ENCODE data around the gene WNT11. TPM values are rescaled to one million over a fixed set of nuclear protein-coding genes. Genes with fewer than 3 reads are reported as not detected.
"Not testable (repeated sequence)": the region's sequence is repeated elsewhere in the genome, so short reads cannot be mapped to it uniquely, and the experiment has no call there.

The WNT11 gene
- total and polyA plus RNA-seq, 5 experiments from 2014 or later = 0.09 to 0.81 (median 0.24) TPM; not detected in 2

DNA sequence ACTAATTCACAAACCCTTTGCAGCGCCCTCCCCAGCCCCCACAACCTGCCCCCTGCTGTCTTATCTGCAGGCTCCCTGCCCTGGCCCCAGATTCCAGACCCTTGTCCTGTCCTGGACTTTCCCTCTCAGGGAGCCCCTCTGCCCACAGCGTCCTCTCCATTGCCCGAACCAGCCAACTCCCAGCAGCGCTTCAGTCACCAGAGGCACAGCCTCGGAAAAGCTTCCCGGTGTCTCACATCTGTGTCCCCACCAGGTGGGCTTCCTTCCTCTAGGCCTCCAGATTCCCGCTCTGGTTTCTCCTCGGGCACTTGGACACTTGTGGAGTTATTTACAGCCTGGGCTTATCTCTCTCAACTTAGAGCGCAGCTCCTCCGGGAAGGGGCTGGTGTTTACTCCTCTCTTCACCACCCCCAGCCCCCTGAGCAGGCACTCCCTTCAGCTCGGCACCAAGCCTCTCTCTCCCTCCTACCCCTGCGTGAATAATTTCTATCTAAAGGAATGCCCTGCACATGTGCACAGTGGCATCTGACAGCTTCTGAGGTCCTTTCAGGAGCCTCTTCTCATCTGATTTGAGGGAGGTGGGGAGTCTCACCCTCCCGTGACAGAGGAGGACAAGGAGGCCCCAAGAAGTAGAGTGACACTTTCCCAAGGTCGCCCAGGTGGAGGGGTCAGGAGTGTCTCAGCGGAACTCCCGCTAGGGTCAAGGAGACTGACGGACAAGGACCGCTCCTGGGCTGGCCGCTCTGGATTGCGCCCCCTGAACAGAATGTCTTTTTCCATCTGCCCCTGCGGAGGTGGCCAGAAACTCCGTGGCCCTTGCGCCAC lies 838 bp downstream of the WNT11 start:
- H3K4me1 Mint-ChIP-seq = peaks cover 1 to 29% (median 18%) of the 10 kb centered on the region in 4 donors

DNA sequence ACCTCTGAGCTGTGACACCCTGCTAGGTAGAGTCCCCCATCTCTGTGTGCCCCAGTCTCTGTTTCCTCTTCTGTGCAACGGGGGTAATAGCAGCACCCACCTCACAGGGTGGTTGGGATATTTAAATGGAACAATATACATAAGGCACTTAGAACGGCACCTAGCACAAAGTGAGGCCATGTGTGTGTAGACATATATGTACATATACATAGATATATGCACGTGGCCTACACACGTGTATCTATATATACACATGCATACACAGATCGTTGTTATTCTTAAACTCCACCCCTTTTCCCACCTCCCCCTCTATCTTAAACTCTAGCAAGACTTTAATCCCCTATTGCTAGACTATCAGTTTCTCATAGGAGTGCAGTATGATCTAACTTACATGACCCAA lies 2.4 kb downstream of the WNT11 start:
- Mint-ChIP-seq H3K27me3 (peaks cover 17 to 52% (median 36%) of the 10 kb centered on the region in 5 donors), H3K4me3 (peak overlapping the region in 2 of 10 donors; percentile 12 to 20), H3K36me3 (no peaks in the 10 kb centered on the region), H3K4me1 (peaks cover 1 to 29% (median 17%) of the 10 kb centered on the region in 4 donors), H3K9me3 (no peaks in the 10 kb centered on the region), H3K27ac (no peak overlapping the region)
- DNase-seq = no peak
- POLR2A ChIA-PET = no interaction called here
- ATAC-seq = no peak

More for the DNA sequence above, 838 bp downstream of the WNT11 start:
- peak overlapping the region; percentile 54 to 81 (median 73) for H3K4me3 Mint-ChIP-seq
- POLR2A ChIA-PET = interaction anchor here (0.6 kb wide), 2 partner anchors 22 to 27 kb away, joined by 3 read pairs; no protein-coding TSS in a partner anchor
- H3K9me3 Mint-ChIP-seq = no peaks in the 10 kb centered on the region
- ATAC-seq = no peak
- H3K36me3 Mint-ChIP-seq = no peaks in the 10 kb centered on the region
- peak overlapping the region in 1 of 10 donors; percentile 56 for H3K27ac Mint-ChIP-seq
- peaks cover 17 to 52% (median 36%) of the 10 kb centered on the region in 5 donors for H3K27me3 Mint-ChIP-seq
- DNase-seq = no peak

DNA sequence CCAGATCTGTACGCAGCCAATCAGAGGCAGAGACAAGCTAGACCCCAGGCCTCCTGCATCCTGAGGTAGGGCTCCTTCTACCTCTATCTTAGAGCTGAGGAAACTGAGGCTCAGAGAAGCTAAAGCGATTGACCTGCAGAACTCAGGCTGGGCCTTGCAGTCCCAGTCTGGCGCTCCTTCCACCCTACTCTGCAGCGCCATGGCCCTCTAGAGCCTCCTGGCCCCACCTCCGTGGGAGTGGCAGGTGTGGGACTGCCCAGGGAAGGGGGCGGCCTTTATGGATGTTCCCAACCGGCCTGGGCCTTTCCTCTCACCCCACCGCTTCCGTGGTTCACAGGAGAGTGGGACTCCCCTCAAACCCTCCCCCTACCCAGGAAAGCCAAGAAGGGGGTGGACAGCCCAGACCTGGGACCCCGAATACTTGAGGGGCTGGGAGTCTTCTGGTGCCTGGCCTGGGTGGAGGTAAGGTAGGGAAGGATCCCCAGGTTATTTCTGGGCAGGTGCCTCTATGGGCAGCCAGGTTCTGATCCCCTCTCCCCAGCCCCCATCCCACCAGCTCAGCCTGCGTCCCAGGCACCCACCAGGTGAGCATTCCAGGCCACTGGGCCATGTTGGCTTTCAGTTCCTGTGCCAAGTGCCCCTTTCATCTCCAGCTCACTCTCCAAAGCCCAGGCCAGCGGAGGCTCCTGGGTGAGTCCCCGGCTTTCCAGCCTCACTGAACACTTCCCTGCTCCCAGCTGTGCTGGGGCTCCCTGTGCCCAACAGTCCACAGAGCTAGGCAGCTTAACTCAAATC lies 3.0 kb downstream of the WNT11 start:
- Mint-ChIP-seq H3K4me3 (no peak overlapping the region), H3K27ac (no peak overlapping the region), H3K27me3 (peaks cover 17 to 52% (median 36%) of the 10 kb centered on the region in 5 donors), H3K4me1 (peaks cover 1 to 29% (median 17%) of the 10 kb centered on the region in 4 donors), H3K36me3 (no peaks in the 10 kb centered on the region), H3K9me3 (no peaks in the 10 kb centered on the region)
- ATAC-seq = no peak
- DNase-seq = no peak
- POLR2A ChIA-PET = no interaction called here

DNA sequence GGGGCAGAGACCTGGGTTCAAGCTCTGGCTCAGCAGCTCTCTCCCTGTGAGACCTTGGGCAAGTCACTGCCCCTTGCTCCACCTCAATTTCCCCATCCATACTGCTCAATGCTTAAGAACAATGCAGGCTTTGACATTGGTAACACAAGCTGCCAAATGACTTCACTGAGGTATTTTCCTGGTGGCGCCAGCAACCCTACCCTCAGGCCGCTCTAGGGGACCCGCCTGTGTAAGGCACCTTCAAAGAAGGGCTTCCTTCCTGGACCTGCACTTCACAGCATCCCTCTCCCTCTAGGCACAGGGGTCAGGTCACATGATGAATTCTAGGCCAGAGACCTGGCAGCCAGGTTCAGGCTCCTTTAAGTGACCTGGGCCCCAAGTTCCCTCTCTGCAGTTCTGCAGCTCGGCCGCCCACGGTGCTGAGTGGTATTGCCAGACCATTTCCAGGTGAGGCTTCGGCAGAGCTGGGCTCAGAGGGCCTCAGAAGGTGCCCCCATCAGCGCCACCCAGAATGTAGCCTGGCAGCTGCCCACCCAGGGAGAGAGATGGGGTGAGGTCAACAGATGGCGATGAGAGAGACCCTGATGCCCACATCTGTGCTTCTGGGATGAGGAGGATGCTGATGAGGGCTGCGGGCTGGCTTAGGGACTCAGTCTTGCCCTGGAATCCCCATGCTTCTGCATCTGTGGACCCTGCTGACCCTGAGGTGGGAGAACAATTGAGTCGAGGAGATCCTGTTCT lies 4.5 kb downstream of the WNT11 start:
- H3K9me3 Mint-ChIP-seq = no peaks in the 10 kb centered on the region
- H3K36me3 Mint-ChIP-seq = no peaks in the 10 kb centered on the region
- ATAC-seq = no peak
- H3K27ac Mint-ChIP-seq = no peak overlapping the region
- POLR2A ChIA-PET = no interaction called here
- H3K27me3 Mint-ChIP-seq = peaks cover 15 to 48% (median 30%) of the 10 kb centered on the region in 5 donors
- peaks cover 1 to 17% (median 9%) of the 10 kb centered on the region in 4 donors for H3K4me1 Mint-ChIP-seq
- DNase-seq = no peak
- no peak overlapping the region for H3K4me3 Mint-ChIP-seq

DNA sequence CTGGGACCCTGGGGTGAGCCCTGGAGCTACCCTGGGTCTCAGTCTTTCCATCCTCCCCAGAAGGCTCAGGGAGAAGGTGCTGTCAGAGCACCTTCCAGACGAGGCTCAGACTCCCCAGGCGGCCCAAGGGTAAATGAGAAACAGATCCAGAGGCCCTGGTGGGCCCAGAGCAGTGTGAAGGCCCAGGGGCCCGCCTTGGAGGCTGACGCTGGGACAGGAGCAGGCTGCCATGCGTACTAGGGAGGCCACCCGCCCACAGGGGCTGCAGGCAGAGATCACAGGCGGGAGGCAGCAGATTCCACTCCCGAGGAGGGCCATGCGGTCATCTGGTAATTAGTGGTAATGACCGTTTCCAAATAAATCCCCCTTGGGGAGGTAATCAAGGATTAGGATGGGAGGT lies 5.2 kb downstream of the WNT11 start:
- Mint-ChIP-seq H3K9me3 (no peaks in the 10 kb centered on the region), H3K4me3 (no peak overlapping the region), H3K27me3 (peaks cover 13 to 40% (median 29%) of the 10 kb centered on the region in 5 donors), H3K4me1 (peaks cover 1 to 9% (median 6%) of the 10 kb centered on the region in 4 donors), H3K27ac (no peak overlapping the region), H3K36me3 (no peaks in the 10 kb centered on the region)
- DNase-seq = no peak
- no peak for ATAC-seq
- POLR2A ChIA-PET = no interaction called here

DNA sequence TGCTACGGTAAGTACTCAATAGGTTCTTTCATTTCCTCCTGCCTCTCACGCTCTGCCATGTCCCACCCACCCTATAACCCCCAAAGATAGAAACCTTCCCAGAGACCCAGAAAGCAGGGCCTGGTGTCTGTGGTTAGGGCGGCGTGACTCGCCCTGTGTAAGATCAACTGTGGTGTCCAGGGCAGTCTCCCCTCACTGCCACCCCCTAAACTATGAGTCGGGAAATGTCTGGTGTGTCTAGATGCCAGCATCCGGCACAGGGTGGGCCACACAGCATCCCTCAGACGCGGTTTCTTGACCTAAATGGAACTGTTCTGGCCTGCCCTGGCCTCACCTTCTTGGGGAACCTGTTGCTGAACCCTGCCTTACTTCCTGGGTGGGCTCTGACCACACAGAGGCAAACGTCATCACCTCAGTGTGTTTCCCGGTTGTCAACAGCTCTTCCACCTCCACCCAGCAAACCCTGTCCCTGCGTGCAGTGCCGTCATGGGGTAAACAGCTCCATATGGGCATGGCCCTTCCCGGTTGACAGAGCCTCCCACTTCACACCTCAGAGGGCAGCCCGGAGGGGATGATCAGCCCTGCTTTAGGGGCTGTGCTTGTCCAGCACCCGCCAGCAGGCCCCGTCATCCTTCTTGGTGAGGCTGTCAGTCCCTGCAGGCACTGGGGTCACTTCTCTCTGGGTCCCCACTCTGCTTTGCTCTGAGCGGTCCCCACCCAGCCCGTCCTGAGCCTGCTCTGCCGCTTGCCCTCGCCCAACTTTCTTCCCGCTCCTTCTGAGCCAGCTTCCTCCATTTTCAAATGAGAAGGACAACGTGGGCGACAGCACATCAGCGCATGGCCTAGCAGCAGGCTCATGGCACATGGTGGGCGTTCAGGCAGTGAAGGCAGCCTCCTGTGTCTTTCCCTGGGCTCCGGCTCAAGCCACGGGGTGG lies 6.0 kb downstream of the WNT11 start:
- peak overlapping the region in 1 of 10 donors; percentile 34 for H3K27ac Mint-ChIP-seq
- no peak overlapping the region for H3K4me3 Mint-ChIP-seq
- no peak for ATAC-seq

DNA sequence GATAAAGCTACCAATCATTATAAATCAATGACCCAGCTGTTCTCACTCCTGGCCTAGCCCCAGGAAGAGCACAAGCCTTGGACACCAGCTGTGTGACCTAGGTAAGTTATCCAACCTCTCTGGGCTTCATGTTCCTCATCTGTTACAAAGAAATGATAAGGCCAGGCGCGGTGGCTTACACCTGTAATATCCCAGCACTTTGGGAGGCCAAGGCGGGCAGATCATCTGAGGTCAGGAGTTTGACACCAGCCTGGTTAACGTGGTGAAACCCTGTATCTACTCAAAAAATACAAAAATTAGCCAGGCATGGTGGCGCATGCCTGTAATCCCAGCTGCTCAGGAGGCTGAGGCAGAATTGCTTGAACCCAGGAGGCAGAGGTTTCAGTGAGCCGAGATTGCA lies 7.6 kb downstream of the WNT11 start:
- POLR2A ChIA-PET, H3K4me3 Mint-ChIP-seq, H3K9me3 Mint-ChIP-seq, DNase-seq, H3K27ac Mint-ChIP-seq, H3K4me1 Mint-ChIP-seq, H3K36me3 Mint-ChIP-seq, ATAC-seq: not testable (repeated sequence)
- peaks cover under 1 to 16% (median 6%) of the 10 kb centered on the region in 5 donors for H3K27me3 Mint-ChIP-seq

More for the DNA sequence above, 6.0 kb downstream of the WNT11 start:
- H3K27me3 Mint-ChIP-seq = peaks cover 9 to 32% (median 22%) of the 10 kb centered on the region in 5 donors
- no peaks in the 10 kb centered on the region for H3K36me3 Mint-ChIP-seq
- no peak for DNase-seq
- H3K4me1 Mint-ChIP-seq = peaks cover 0 to under 1% (median 0%) of the 10 kb centered on the region in 4 donors
- no peaks in the 10 kb centered on the region for H3K9me3 Mint-ChIP-seq
- POLR2A ChIA-PET = no interaction called here

DNA sequence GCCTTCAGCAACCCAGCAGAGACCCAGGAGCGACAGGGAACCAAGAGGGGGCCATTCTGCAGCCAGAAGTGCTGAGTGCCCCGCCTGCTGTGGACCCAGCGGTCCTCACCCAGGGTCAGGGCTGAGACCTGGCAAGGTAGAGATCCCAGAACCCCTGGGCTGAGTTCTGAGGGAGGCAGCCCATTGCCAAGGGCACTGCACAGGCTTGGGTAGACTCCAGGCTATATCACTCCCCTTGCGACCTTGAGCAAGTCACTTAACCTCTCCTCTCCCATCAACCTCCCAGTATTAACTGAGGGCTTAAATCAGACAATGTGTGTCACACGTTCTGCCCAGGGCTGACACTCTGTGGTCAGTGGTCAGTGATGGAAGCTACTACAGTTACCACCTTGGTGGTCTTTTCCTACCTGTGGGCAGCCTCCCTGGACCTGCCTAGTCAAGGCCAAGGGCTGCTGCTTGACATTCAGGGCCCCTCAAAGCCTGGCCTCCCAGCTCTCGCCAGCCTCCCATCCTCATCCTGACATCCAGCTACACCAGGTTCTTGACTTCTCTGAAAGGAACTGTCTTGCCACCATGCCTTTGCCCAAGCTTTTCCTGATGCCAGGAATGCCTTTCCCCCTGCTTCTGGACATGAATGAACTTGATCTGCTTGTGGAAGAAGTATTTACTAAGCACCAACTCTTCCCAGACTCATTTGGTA lies 8.2 kb downstream of the WNT11 start:
- ATAC-seq (no peak), DNase-seq (no peak)
- H3K36me3 Mint-ChIP-seq = no peaks in the 10 kb centered on the region
- no peak overlapping the region for H3K4me3 Mint-ChIP-seq
- POLR2A ChIA-PET = no interaction called here
- peak overlapping the region in 1 of 10 donors; percentile 55 for H3K27ac Mint-ChIP-seq
- no peaks in the 10 kb centered on the region for H3K4me1 Mint-ChIP-seq
- H3K27me3 Mint-ChIP-seq = peaks cover 0 to 11% (median 0%) of the 10 kb centered on the region in 5 donors
- H3K9me3 Mint-ChIP-seq = no peaks in the 10 kb centered on the region

DNA sequence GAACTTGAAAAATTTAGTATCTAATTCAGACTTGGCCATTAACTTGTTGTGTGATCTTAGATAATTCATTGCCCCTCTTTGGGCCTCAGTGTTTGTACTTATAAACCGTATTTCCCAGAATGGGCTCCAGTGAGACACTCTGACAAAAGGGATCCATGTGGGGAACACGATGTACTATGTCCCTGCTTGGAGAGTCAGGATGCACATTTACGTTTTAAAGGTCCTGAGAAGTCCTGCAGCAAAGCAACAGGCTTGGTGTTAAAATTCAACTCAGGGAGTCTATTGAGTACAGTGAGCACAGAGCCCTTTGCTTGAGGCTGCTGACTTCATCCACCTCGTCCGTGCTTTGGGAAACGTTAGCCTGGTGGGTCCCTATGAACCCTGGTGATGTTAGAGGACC lies 9.0 kb downstream of the WNT11 start:
- ATAC-seq (no peak), DNase-seq (no peak)
- Mint-ChIP-seq H3K27ac (no peak overlapping the region), H3K9me3 (no peaks in the 10 kb centered on the region), H3K4me1 (no peaks in the 10 kb centered on the region), H3K36me3 (no peaks in the 10 kb centered on the region), H3K27me3 (peaks cover 0 to 7% (median 0%) of the 10 kb centered on the region in 5 donors), H3K4me3 (no peak overlapping the region)
- POLR2A ChIA-PET = no interaction called here

DNA sequence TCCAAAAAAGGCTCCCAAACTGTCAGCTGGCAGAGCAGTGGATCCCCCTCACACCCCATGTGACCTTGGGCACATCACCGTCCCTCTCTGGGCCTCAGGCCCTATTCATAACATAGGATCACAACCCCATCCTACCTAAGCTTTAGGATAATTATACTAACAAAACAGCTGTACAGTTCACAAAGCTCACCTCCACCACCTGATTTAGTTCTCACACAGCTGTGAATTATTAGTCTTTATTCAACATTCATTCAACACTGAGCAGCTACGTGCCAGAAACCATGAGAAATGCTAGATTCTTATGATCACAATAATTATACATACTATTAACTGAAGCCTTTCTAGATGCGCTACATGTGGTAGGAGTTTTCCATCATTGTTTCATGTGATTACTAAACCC lies 9.5 kb downstream of the WNT11 start:
- H3K4me1 Mint-ChIP-seq = no peaks in the 10 kb centered on the region
- POLR2A ChIA-PET = no interaction called here
- no peaks in the 10 kb centered on the region for H3K36me3 Mint-ChIP-seq
- H3K27me3 Mint-ChIP-seq = peaks cover 0 to 2% (median 0%) of the 10 kb centered on the region in 5 donors
- ATAC-seq = no peak
- no peaks in the 10 kb centered on the region for H3K9me3 Mint-ChIP-seq
- H3K4me3 Mint-ChIP-seq = no peak overlapping the region
- no peak overlapping the region for H3K27ac Mint-ChIP-seq
- no peak for DNase-seq

DNA sequence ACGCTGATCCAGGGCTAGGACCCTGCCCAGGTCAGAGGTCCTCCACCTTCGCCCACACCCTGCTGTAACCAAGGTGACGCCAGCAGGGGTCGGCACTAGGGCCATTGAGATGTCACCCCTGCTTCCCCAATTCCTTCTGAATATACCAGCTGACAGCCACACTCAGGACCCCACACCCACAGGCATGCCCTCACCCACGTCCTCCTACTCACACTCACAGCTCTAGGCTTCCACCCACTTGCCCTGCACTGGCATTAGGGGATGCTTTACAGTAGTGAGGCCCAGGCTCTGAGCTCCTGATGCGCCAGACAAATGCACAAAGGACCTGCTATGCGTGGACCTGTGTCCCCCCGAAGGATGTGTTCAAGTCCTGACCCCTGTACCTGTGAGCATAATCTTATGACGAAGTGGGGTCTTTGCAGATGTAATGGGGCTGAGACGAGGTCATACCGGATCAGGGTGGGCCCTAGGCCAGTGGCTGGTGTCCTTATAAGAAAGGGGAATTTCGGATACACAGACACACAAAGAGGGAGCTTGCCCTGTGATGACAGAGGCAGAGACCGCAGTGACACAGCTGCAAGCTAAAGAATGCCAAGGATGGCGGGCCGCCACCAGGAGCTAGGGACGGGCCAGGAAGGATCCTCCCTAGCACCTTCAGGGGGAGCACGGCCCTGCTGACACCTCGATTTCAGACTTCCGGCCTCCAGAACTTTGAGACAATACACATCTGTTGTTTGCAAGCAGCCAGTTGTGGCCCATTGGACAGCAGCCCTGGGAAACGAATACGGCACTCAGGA lies 11.2 kb downstream of the WNT11 start:
- DNase-seq (no peak), ATAC-seq (no peak)
- H3K9me3 Mint-ChIP-seq = no peaks in the 10 kb centered on the region
- no peaks in the 10 kb centered on the region for H3K27me3 Mint-ChIP-seq
- H3K36me3 Mint-ChIP-seq = no peaks in the 10 kb centered on the region
- H3K27ac Mint-ChIP-seq = peak overlapping the region in 1 of 10 donors; percentile 12
- H3K4me1 Mint-ChIP-seq = no peaks in the 10 kb centered on the region
- POLR2A ChIA-PET = interaction anchor here (0.6 kb wide), 1 partner anchor 425 kb away, joined by 3 read pairs; no protein-coding TSS in a partner anchor
- H3K4me3 Mint-ChIP-seq = no peak overlapping the region

Measured in naive thymus-derived CD8-positive, alpha-beta T cell (primary cell).